ENCODE data around the gene INF2. TPM values are rescaled to one million over a fixed set of nuclear protein-coding genes. Genes with fewer than 3 reads are reported as not detected.

The INF2 gene
- total RNA-seq, 3 donors from 2014 or later (not counting 1 experiment from before 2014, with no cell fraction given) = 12.7 to 21.9 (median 15.3) TPM

GRCh38 chr14:104714681-104715080 is 25.3 kb downstream of the INF2 start:
- TF ChIP-seq CTCF (IDR thresholded peaks at IDR 0.05) = no peak
- peaks cover 5 to 11% of the 10 kb centered on the region in 2 donors for H3K4me1 Mint-ChIP-seq
- no peaks in the 10 kb centered on the region for H3K36me3 Mint-ChIP-seq
- Histone ChIP-seq H3K4me1 (ENCODE audit: control insufficient read depth, insufficient read depth, low read length) (peaks cover 3% of the 10 kb centered on the region), H3K27ac (ENCODE audit: low read length) (no peak overlapping the region), H3K9me3 (ENCODE audit: control insufficient read depth, insufficient read depth, low read length) (no peaks in the 10 kb centered on the region), H3K27me3 (ENCODE audit: control insufficient read depth, insufficient read depth, low read length) (no peaks in the 10 kb centered on the region), H3K36me3 (ENCODE audit: control insufficient read depth, insufficient read depth, low read length) (no peaks in the 10 kb centered on the region), H3K4me3 (ENCODE audit: low read length) (no peak overlapping the region)
- no peak overlapping the region for H3K4me3 Mint-ChIP-seq
- no peaks in the 10 kb centered on the region for H3K27me3 Mint-ChIP-seq (ENCODE audit: low read depth in 2 of 2)
- 96% methylated on average over 31 of the region's 31 CpGs for WGBS (ENCODE audit: insufficient coverage)
- no peaks in the 10 kb centered on the region for H3K9me3 Mint-ChIP-seq
- no peak for ATAC-seq
- DNase-seq = no peak
- H3K27ac Mint-ChIP-seq = no peak overlapping the region
- intact Hi-C loops (cut with micrococcal nuclease) = no loop called here

- TF ChIP-seq CTCF (IDR thresholded peaks at IDR 0.05) = no peak
- ATAC-seq = no peak
- Histone ChIP-seq H3K4me1 (ENCODE audit: control insufficient read depth, insufficient read depth, low read length) (peaks cover 3% of the 10 kb centered on the region), H3K36me3 (ENCODE audit: control insufficient read depth, insufficient read depth, low read length) (no peaks in the 10 kb centered on the region), H3K9me3 (ENCODE audit: control insufficient read depth, insufficient read depth, low read length) (no peaks in the 10 kb centered on the region), H3K27me3 (ENCODE audit: control insufficient read depth, insufficient read depth, low read length) (no peaks in the 10 kb centered on the region), H3K4me3 (ENCODE audit: low read length) (no peak overlapping the region), H3K27ac (ENCODE audit: low read length) (no peak overlapping the region)
- intact Hi-C loops (cut with micrococcal nuclease) = no loop called here
- peaks cover 5 to 11% of the 10 kb centered on the region in 2 donors for H3K4me1 Mint-ChIP-seq
- no peaks in the 10 kb centered on the region for H3K9me3 Mint-ChIP-seq
- no peak overlapping the region for H3K27ac Mint-ChIP-seq
- no peak overlapping the region for H3K4me3 Mint-ChIP-seq
- 94% methylated on average over 18 of the region's 18 CpGs for WGBS (ENCODE audit: insufficient coverage)
- H3K36me3 Mint-ChIP-seq = no peaks in the 10 kb centered on the region
- H3K27me3 Mint-ChIP-seq (ENCODE audit: low read depth in 2 of 2) = no peaks in the 10 kb centered on the region
- no peak for DNase-seq
Measured at GRCh38 chr14:104715416-104715815, 26.0 kb downstream of the INF2 start.

GRCh38 chr14:104715871-104716270 is 26.5 kb downstream of the INF2 start:
- DNase-seq = no peak
- H3K27ac ChIP-seq (ENCODE audit: low read length) = no peak overlapping the region
- no peak overlapping the region for H3K27ac Mint-ChIP-seq
- H3K4me1 Mint-ChIP-seq = peaks cover 5 to 11% of the 10 kb centered on the region in 2 donors
- no peaks in the 10 kb centered on the region for H3K36me3 ChIP-seq (ENCODE audit: control insufficient read depth, insufficient read depth, low read length)
- intact Hi-C loops (cut with micrococcal nuclease) = no loop called here
- no peak for ATAC-seq
- H3K4me3 Mint-ChIP-seq = no peak overlapping the region
- TF ChIP-seq CTCF (IDR thresholded peaks at IDR 0.05) = no peak
- 91% methylated on average over 12 of the region's 12 CpGs for WGBS (ENCODE audit: insufficient coverage)
- H3K4me1 ChIP-seq (ENCODE audit: control insufficient read depth, insufficient read depth, low read length) = peaks cover 3% of the 10 kb centered on the region
- no peaks in the 10 kb centered on the region for H3K36me3 Mint-ChIP-seq
- H3K27me3 Mint-ChIP-seq (ENCODE audit: low read depth in 2 of 2) = no peaks in the 10 kb centered on the region
- no peaks in the 10 kb centered on the region for H3K9me3 Mint-ChIP-seq
- no peaks in the 10 kb centered on the region for H3K9me3 ChIP-seq (ENCODE audit: control insufficient read depth, insufficient read depth, low read length)
- H3K27me3 ChIP-seq (ENCODE audit: control insufficient read depth, insufficient read depth, low read length) = no peaks in the 10 kb centered on the region
- H3K4me3 ChIP-seq (ENCODE audit: low read length) = no peak overlapping the region

- no peaks in the 10 kb centered on the region for H3K27me3 Mint-ChIP-seq (ENCODE audit: low read depth in 2 of 2)
Measured at GRCh38 chr14:104717137-104717536, 27.7 kb downstream of the INF2 start.

More at GRCh38 chr14:104717137-104717536, 27.7 kb downstream of the INF2 start:
- no peak overlapping the region for H3K4me3 Mint-ChIP-seq
- WGBS (ENCODE audit: insufficient coverage) = 91% methylated on average over 22 of the region's 22 CpGs
- H3K9me3 Mint-ChIP-seq = no peaks in the 10 kb centered on the region
- Histone ChIP-seq H3K36me3 (ENCODE audit: control insufficient read depth, insufficient read depth, low read length) (no peaks in the 10 kb centered on the region), H3K4me1 (ENCODE audit: control insufficient read depth, insufficient read depth, low read length) (peaks cover 3% of the 10 kb centered on the region), H3K9me3 (ENCODE audit: control insufficient read depth, insufficient read depth, low read length) (no peaks in the 10 kb centered on the region), H3K27ac (ENCODE audit: low read length) (no peak overlapping the region), H3K4me3 (ENCODE audit: low read length) (no peak overlapping the region), H3K27me3 (ENCODE audit: control insufficient read depth, insufficient read depth, low read length) (no peaks in the 10 kb centered on the region)
- intact Hi-C loops (cut with micrococcal nuclease) = no loop called here
- DNase-seq (no peak), ATAC-seq (no peak)
- H3K27ac Mint-ChIP-seq = no peak overlapping the region
- H3K4me1 Mint-ChIP-seq = peaks cover 5 to 11% of the 10 kb centered on the region in 2 donors
- no peak for TF ChIP-seq CTCF (IDR thresholded peaks at IDR 0.05)
- H3K36me3 Mint-ChIP-seq = no peaks in the 10 kb centered on the region
